Endodermal cell (in vitro differentiated cells): ENCODE results near the gene ALKBH7. TPM values are rescaled to one million over a fixed set of nuclear protein-coding genes. Genes with fewer than 3 reads are reported as not detected.
A peak's percentile ranks its signal among the peaks of the same experiment; 100 is the strongest.

ENCODE experiments used
- DNase-seq: peaks from one replicate; pipeline ENCODE4 v3.0.0-alpha.2; 2017
- H3K27ac ChIP-seq: 2 replicates; pipeline ENCODE4 v1.5.1; 2013; ENCODE audit warnings: mild to moderate bottlenecking, low read depth, low read length, moderate library complexity
- H3K27me3 ChIP-seq: 2 replicates; pipeline ENCODE4 v1.6.1; 2013; ENCODE audit warnings: mild to moderate bottlenecking, low read length, moderate library complexity; ENCODE audit not compliant: insufficient read depth, control insufficient read depth, poor library complexity, severe bottlenecking
- H3K36me3 ChIP-seq: 2 replicates; pipeline ENCODE4 v1.7.0; 2013; ENCODE audit warnings: mild to moderate bottlenecking, low read length, moderate library complexity; ENCODE audit not compliant: control insufficient read depth, insufficient read depth
- H3K4me1 ChIP-seq: one replicate; pipeline ENCODE4 v1.7.0; 2013; ENCODE audit warnings: low read length; ENCODE audit not compliant: control insufficient read depth, insufficient read depth
- H3K4me3 ChIP-seq: 2 replicates; pipeline ENCODE4 v1.5.1; 2013; ENCODE audit warnings: mild to moderate bottlenecking, low read length, moderate library complexity
- H3K9ac ChIP-seq: 2 replicates; pipeline ENCODE4 v1.6.1; 2013; ENCODE audit warnings: mild to moderate bottlenecking, low read length, moderate library complexity; ENCODE audit not compliant: poor library complexity, severe bottlenecking; ENCODE audit errors: extremely low read depth
- H3K9me3 ChIP-seq: 2 replicates; pipeline ENCODE4 v1.6.1; 2013; ENCODE audit warnings: mild to moderate bottlenecking, low read length, moderate library complexity; ENCODE audit not compliant: control insufficient read depth
- H3K27ac Mint-ChIP-seq: 2 replicates; pipeline ENCODE4 v1.8.0; 2020; ENCODE audit warnings: mixed read lengths
- H3K27me3 Mint-ChIP-seq: 2 replicates; pipeline ENCODE4 v1.8.0; 2021; ENCODE audit warnings: mild to moderate bottlenecking, mixed read lengths; ENCODE audit not compliant: insufficient read depth
- H3K36me3 Mint-ChIP-seq: 2 replicates; pipeline ENCODE4 v1.8.0; 2020; ENCODE audit warnings: low read depth, mixed read lengths
- H3K4me1 Mint-ChIP-seq: 2 replicates; pipeline ENCODE4 v1.8.0; 2020; ENCODE audit warnings: mixed read lengths
- H3K4me3 Mint-ChIP-seq: 2 replicates; pipeline ENCODE4 v1.8.0; 2020; ENCODE audit warnings: mild to moderate bottlenecking, moderate library complexity, mixed read lengths
- H3K9me3 Mint-ChIP-seq: 2 replicates; pipeline ENCODE4 v1.8.0; 2020; ENCODE audit warnings: mild to moderate bottlenecking, mixed read lengths
- WGBS, 2 experiments: methylation state at CpG; one replicate each; pipeline versions ENCODE4 v1.1.5 to v1.1.7; 2013; ENCODE audit warnings: missing lambda C conversion rate in 2 of 2, mixed read lengths in 1 of 2; ENCODE audit not compliant: insufficient coverage in 1 of 2, insufficient read length in 1 of 2; 5-methylcytosine and 5-hydroxymethylcytosine counted together
- total RNA-seq, 2 donors: library from RNA; stranded (reverse); fragmentation: NEBNext Ultra II Directional in 1 of 2; extraction: Animal tissue kit (Norgen Biotek cat#: 25700) in 1 of 2; gene quantifications; 2 replicates in 1 of 2; 3 replicates in 1 of 2; pipeline ENCODE4 v1.2.1, GENCODE V29; 2021
- TF ChIP-seq, protein P1 (sequence below): fragments of 200-600 bp; sonication (generic); conservative IDR thresholded peaks from 2 replicates; pipeline ENCODE4 v1.5.0; 2021; ENCODE audit warnings: antibody characterized with exemption, mild to moderate bottlenecking

The ALKBH7 gene
- total RNA-seq, 2 donors from 2014 or later = 80.0 to 98.3 TPM

DNA sequence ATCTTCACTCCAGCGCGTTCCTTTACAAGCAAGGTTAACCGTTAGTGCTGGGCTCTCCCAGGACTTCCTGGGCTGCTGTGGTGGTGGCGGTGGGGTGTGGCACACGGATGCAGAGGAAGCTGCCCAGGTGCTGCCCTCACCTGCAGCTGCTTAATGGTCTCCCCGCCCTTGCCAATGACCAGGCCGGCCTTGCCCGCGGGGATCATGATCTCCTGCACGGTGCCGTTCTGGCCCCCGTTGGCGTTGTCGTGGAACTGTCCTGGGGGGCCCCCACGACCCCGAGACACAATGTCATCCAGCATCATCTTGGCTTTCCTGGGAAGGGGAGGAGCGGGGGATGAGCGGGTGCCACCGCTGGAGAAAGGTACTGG is 46.0 kb downstream of the ALKBH7 start:
- Mint-ChIP-seq H3K27me3 (no peaks in the 10 kb centered on the region), H3K9me3 (no peaks in the 10 kb centered on the region), H3K4me1 (peaks cover 16% of the 10 kb centered on the region), H3K4me3 (no peak overlapping the region), H3K27ac (no peak overlapping the region), H3K36me3 (peaks cover 86% of the 10 kb centered on the region)
- Histone ChIP-seq H3K27me3 (no peaks in the 10 kb centered on the region), H3K9me3 (no peaks in the 10 kb centered on the region), H3K27ac (no peak overlapping the region), H3K36me3 (peaks cover 91% of the 10 kb centered on the region), H3K4me3 (no peak overlapping the region), H3K4me1 (no peaks in the 10 kb centered on the region), H3K9ac (no peak overlapping the region)
- no peak for DNase-seq
- TF ChIP-seq, protein P1, sequence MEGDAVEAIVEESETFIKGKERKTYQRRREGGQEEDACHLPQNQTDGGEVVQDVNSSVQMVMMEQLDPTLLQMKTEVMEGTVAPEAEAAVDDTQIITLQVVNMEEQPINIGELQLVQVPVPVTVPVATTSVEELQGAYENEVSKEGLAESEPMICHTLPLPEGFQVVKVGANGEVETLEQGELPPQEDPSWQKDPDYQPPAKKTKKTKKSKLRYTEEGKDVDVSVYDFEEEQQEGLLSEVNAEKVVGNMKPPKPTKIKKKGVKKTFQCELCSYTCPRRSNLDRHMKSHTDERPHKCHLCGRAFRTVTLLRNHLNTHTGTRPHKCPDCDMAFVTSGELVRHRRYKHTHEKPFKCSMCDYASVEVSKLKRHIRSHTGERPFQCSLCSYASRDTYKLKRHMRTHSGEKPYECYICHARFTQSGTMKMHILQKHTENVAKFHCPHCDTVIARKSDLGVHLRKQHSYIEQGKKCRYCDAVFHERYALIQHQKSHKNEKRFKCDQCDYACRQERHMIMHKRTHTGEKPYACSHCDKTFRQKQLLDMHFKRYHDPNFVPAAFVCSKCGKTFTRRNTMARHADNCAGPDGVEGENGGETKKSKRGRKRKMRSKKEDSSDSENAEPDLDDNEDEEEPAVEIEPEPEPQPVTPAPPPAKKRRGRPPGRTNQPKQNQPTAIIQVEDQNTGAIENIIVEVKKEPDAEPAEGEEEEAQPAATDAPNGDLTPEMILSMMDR = no peak
- 93% methylated on average over 10 to 19 of the region's 19 CpGs for WGBS, 2 experiments

DNA sequence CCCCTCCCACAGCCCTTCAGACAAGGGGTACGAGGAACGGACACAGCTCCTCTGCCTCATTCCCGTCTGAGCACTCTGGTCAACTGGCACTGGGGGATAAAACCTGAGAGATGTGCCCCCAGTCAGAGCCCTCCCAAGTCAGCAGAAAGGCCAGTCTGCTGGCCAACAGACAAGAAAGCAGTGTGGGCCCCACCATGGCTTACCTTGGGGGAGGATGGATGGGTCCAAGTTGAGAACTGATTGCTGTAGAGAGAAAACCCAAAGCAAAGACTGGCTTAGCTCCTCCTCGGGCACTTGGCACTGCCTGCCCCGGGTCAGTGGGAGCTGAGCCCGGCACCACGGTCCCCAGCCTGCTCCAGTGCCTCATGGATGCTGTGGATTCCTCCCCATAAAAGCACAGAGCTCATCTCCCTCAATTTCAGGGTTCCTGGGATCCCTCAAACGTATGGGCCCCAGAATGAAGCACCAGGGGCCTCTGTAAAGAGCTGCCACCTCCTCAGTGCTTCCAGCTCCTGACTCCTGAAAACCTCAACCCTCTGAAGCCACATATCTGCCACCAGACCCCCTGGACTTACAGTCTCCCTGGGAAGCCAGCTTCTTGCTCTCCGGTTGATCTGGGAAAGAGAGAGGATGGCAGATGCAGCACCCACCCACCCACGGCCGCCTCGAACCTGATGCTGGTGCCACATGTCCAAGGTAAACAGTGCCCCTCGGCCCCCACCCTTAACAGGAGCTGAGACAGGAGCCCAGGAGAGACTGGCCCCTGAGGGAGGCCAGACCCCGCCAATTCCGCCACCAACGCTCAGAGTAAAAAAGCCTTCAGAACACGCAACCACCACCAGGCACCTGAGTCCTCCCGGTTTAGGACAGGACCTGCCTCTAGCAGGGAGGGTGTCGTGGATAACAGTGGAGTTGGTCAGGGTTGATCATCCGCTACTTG is 48.8 kb downstream of the ALKBH7 start:
- Histone ChIP-seq H3K36me3 (peaks cover 69% of the 10 kb centered on the region), H3K27me3 (no peaks in the 10 kb centered on the region), H3K27ac (no peak overlapping the region), H3K9ac (no peak overlapping the region), H3K4me3 (peak overlapping the region; percentile 93), H3K4me1 (no peaks in the 10 kb centered on the region), H3K9me3 (peaks cover 6% of the 10 kb centered on the region)
- 94 to 97% methylated on average over 15 to 20 of the region's 20 CpGs for WGBS, 2 experiments
- Mint-ChIP-seq H3K27ac (no peak overlapping the region), H3K9me3 (peaks cover 8% of the 10 kb centered on the region), H3K36me3 (peaks cover 66% of the 10 kb centered on the region), H3K4me3 (no peak overlapping the region), H3K4me1 (peaks cover 16% of the 10 kb centered on the region), H3K27me3 (peaks cover 2% of the 10 kb centered on the region)
- no peak for DNase-seq
- TF ChIP-seq, protein P1 = no peak

DNA sequence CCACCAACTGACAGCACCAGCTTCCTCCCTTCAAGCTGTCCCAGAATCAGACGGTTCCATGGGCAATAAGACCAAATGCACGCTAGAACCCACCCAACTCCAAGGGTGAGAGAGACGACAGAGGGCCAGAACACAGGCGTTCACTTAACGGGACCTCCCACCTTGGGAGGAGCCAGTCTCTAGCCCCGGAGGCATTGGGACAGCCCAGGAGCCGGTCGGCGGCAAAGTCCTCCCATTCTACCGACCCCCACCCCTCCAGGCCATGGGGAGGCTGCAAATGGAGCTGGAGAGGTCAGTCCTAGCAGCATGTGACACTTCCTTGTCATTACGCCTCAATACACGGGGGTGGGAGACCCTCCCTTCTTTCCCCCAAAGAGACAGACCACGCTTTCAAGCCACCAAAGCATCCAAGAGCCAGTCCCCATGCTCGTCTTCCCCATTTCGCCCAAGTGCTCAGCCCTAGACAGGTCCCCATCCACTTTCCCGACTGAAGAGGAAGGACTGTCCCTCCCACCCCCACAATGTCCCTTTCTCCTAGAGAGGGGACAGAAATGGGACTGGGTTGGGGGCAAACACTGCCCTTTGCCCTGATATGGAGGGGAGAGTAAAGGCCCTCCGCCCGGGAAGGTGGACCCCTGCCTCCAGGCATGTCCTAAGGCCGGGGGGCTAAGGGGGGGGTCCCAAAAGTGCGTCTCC is 51.1 kb downstream of the ALKBH7 start:
- H3K36me3 Mint-ChIP-seq = peaks cover 47% of the 10 kb centered on the region
- whole genome bisulfite sequencing, 2 experiments = 0 to 2% methylated on average over 3 to 19 of the region's 20 CpGs

More for the DNA sequence above, 51.1 kb downstream of the ALKBH7 start:
- H3K27me3 ChIP-seq = no peaks in the 10 kb centered on the region
- peak overlapping the region; percentile 93 for H3K4me3 ChIP-seq
- H3K4me1 ChIP-seq = no peaks in the 10 kb centered on the region
- peaks cover 6% of the 10 kb centered on the region for H3K9me3 ChIP-seq
- DNase-seq = peak; percentile 86
- Mint-ChIP-seq H3K4me1 (peaks cover 16% of the 10 kb centered on the region), H3K4me3 (peak overlapping the region; percentile 89), H3K27me3 (peaks cover 5% of the 10 kb centered on the region), H3K27ac (peak overlapping the region; percentile 91), H3K9me3 (peaks cover 11% of the 10 kb centered on the region)
- TF ChIP-seq, protein P1 = no peak
- H3K27ac ChIP-seq = peak overlapping the region; percentile 28
- peaks cover 46% of the 10 kb centered on the region for H3K36me3 ChIP-seq
- peak overlapping the region; percentile 87 for H3K9ac ChIP-seq
